ENCODE results near the gene OTOF. TPM values are rescaled to one million over a fixed set of nuclear protein-coding genes. Genes with fewer than 3 reads are reported as not detected.

OTOF gene
- total and polyA plus RNA-seq, 8 donors, result 0.07 to 0.26 (median 0.12) TPM; not detected in 1

- peak overlapping the region in 1 of 4 donors; percentile 78 for H3K27ac ChIP-seq
These were observed 5.1 kb upstream of the OTOF start for GRCh38 chr2:26483027-26483326.

GRCh38 chr2:26482211-26483026 is 4.5 kb upstream of the OTOF start:
- Histone ChIP-seq H3K4me3 (no peak overlapping the region), H3K27me3 (no peaks in the 10 kb centered on the region), H3K9me3 (no peaks in the 10 kb centered on the region), H3K36me3 (no peaks in the 10 kb centered on the region), H3K27ac (no peak overlapping the region), H3K4me1 (peaks cover 8 to 15% (median 11%) of the 10 kb centered on the region in 3 donors)
- no peak for TF ChIP-seq CTCF (IDR thresholded peaks at IDR 0.05)
- ATAC-seq (no peak), FAIRE-seq (no peak), DNase-seq (no peak)
- 82 to 83% methylated on average over 30 of the region's 30 CpGs for WGBS, 2 donors
- intact Hi-C loops (cut with DNase I), result no loop called here

More at GRCh38 chr2:26483027-26483326, 5.1 kb upstream of the OTOF start:
- Histone ChIP-seq H3K9me3 (no peaks in the 10 kb centered on the region), H3K4me3 (no peak overlapping the region), H3K4me1 (peaks cover 8 to 15% (median 11%) of the 10 kb centered on the region in 3 donors), H3K36me3 (no peaks in the 10 kb centered on the region), H3K27me3 (no peaks in the 10 kb centered on the region)
- no peak for FAIRE-seq
- no peak for ATAC-seq
- TF ChIP-seq CTCF (IDR thresholded peaks at IDR 0.05), result no peak
- WGBS, 2 donors, result 89 to 95% methylated on average over 11 of the region's 11 CpGs
- intact Hi-C loops (cut with DNase I), result no loop called here
- DNase-seq, result no peak

DNA sequence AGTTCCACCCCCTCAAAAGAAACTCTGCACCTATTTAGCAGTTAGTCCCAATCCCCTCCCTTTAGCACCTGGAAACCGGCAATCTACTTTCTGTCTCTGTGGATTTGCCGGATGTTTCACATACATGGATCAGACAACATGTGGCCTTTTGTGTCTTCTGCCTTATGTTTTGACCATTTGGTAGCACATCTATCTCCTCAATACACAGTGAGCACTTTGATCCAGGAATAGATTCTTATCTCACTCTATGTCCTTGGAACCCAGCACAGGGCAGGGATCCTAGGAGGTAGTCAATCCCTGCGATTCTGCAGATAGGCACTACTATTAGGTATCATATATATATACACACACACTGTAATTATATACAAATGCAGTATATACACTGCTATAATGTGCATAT is 3.8 kb upstream of the OTOF start:
- Histone ChIP-seq H3K27ac (no peak overlapping the region), H3K9me3 (no peaks in the 10 kb centered on the region), H3K4me1 (peaks cover 8 to 15% (median 11%) of the 10 kb centered on the region in 3 donors), H3K27me3 (no peaks in the 10 kb centered on the region), H3K36me3 (no peaks in the 10 kb centered on the region), H3K4me3 (no peak overlapping the region)
- WGBS, 2 donors, result 67 to 75% methylated on average over 3 of the region's 3 CpGs
- intact Hi-C loops (cut with DNase I), result no loop called here
- DNase-seq (no peak), FAIRE-seq (no peak), ATAC-seq (no peak)
- TF ChIP-seq CTCF (IDR thresholded peaks at IDR 0.05), result no peak

DNA sequence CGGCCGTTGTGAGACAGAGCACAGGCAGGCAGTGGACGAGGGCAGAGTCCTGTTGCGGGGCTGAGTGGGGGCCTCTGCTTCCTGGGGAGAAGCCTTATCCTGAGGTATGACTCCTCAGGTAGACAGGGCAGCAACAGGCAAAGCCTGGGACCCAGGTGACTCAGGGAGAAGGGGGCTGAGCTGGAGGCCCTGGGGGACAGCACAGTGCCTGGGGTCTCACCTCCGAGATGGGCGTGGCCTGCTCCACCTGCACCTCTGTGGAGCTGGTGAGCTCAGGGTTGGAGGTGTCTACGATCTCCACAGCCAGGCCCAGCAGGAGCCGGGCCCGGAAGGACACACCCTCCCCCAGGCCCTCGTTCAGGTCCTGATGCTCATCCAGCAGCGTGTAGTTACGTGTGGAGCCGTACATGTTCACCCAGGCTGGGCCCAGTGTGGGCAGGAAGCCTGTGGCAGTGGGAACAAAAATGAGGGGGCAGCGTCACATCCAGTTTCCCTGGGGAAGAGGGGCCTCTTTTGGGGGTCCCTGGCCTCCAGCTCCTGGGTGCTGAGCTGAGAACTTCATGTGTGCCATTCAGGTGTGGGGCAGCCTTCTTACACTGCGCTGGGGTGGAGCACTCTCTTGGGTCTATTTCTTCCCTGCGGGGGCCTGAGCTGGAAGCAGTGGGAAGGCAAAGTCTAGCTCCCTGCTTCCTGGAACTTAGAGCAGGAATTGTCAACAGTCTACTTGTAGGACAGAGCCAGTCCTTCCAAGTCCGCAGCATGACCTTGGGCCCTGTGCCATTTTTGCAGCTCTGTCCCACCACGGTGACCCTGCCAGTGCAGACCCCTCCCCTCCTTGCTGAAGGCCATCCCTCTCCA is 2.9 kb upstream of the OTOF start:
- DNase-seq (peak in 1 of 6 donors; percentile 54), FAIRE-seq (no peak)

More for the DNA sequence above, 2.9 kb upstream of the OTOF start:
- intact Hi-C loops (cut with DNase I), result no loop called here
- H3K27ac ChIP-seq, result no peak overlapping the region
- no peak overlapping the region for H3K4me3 ChIP-seq
- H3K9me3 ChIP-seq, result no peaks in the 10 kb centered on the region
- H3K27me3 ChIP-seq, result no peaks in the 10 kb centered on the region
- peaks cover 8 to 15% (median 11%) of the 10 kb centered on the region in 3 donors for H3K4me1 ChIP-seq
- ATAC-seq, result peak in 1 of 4 donors; percentile 8
- TF ChIP-seq CTCF (IDR thresholded peaks at IDR 0.05), result no peak
- H3K36me3 ChIP-seq, result no peaks in the 10 kb centered on the region
- 76 to 79% methylated on average over 18 of the region's 18 CpGs for WGBS, 2 donors

Data from pancreas (tissue), 10 donors.